Heart right ventricle (tissue), 16 donors: ENCODE results near the gene TMEM38A. TPM values are rescaled to one million over a fixed set of nuclear protein-coding genes. Genes with fewer than 3 reads are reported as not detected.
A peak's percentile ranks its signal among the peaks of the same experiment; 100 is the strongest.
"Not testable (repeated sequence)": the region's sequence is repeated elsewhere in the genome, so short reads cannot be mapped to it uniquely, and the experiment has no call there.

Source experiments
- ATAC-seq, 8 donors: fragments of 200-7000 bp; cut with Tn5 transposase; one replicate each; pipeline ENCODE4 v1.9.1; 2020; ENCODE audit warnings: mild to moderate bottlenecking in 8 of 8, moderate library complexity in 8 of 8, moderate number of reproducible peaks in 1 of 8
- DNase-seq, 2 donors: peaks; one replicate each; pipeline ENCODE4 v3.0.0-alpha.2; 2020
- H3K27ac ChIP-seq, 10 donors: fragments of 200-600 bp; sonication (generic) in 2 of 10; one replicate each; pipeline versions ENCODE4 v1.5.0 to v1.8.0; 2020 to 2022; ENCODE audit warnings: mild to moderate bottlenecking in 3 of 10
- H3K27me3 ChIP-seq, 7 donors: fragments of 200-600 bp; one replicate each; pipeline ENCODE4 v1.8.0; 2021 to 2022; ENCODE audit warnings: mild to moderate bottlenecking in 2 of 7
- H3K36me3 ChIP-seq, 9 donors: fragments of 200-600 bp; sonication (generic) in 1 of 9; one replicate each; pipeline versions ENCODE4 v1.5.0 to v1.8.0; 2020 to 2022; ENCODE audit warnings: mild to moderate bottlenecking in 2 of 9
- H3K4me1 ChIP-seq, 9 donors: fragments of 200-600 bp; sonication (generic) in 1 of 9; one replicate each; pipeline versions ENCODE4 v1.5.0 to v1.8.0; 2020 to 2022; ENCODE audit warnings: mild to moderate bottlenecking in 4 of 9
- H3K4me3 ChIP-seq, 10 donors: fragments of 200-600 bp; sonication (generic) in 2 of 10; one replicate each; pipeline versions ENCODE4 v1.5.0 to v1.8.0; 2020 to 2022; ENCODE audit warnings: mild to moderate bottlenecking in 7 of 10, moderate library complexity in 2 of 10
- H3K9me3 ChIP-seq, 11 donors: fragments of 200-600 bp in 10 of 11; sonication (generic) in 2 of 11; one replicate each; pipeline versions ENCODE4 v1.5.0 to v1.8.0; 2013 to 2022; ENCODE audit warnings: mild to moderate bottlenecking in 2 of 11, control low read depth in 1 of 11, moderate library complexity in 1 of 11
- WGBS, 2 donors: extraction: QIAGEN DNeasy Blood & Tissue Kit; methylation state at CpG; one replicate each; pipeline ENCODE4 v1.1.7; 2013; ENCODE audit warnings: inconsistent platforms in 1 of 2; 5-methylcytosine and 5-hydroxymethylcytosine counted together
- intact Hi-C, 10 donors: fragments of 100-400 bp; cut with DNase I; formaldehyde crosslinking; loops; one replicate each; pipeline versions ENCODE4 v1.11.1 to v1.14.2; 2022
- polyA plus RNA-seq, 2 donors: library from polyadenylated mRNA; stranded (reverse); fragments of 200-250 nt; gene quantifications; one replicate each; pipeline ENCODE4 v1.2.3, GENCODE V29; 2013
- total RNA-seq, 10 donors: library from RNA; stranded (reverse); fragmentation: NEBNext Ultra II Directional in 3 of 10; extraction: Animal tissue kit (Norgen Biotek cat#: 25700) in 3 of 10; gene quantifications; one replicate each; pipeline versions ENCODE4 v1.2.1 to v1.2.4, GENCODE V29; 2021 to 2023
- TF ChIP-seq, protein P1 (sequence below), 9 donors: fragments of 200-600 bp; sonication (generic) in 2 of 9; IDR thresholded peaks; one replicate each; pipeline versions ENCODE4 v1.5.0 to v1.8.0; 2021 to 2022; ENCODE audit warnings: antibody characterized with exemption in 9 of 9, mild to moderate bottlenecking in 5 of 9, moderate library complexity in 1 of 9
- donor health status: Arrhythmogenic right ventricular cardiomyopathy.
- donor health status: ischemic (EF 13 %, LVEDD 7.1; RV severe dilation, severe dysfunction).
- donor health status: healthy with polysubstance abuse.
- donor health status: DM: no; HTN: yes; CAD: no.
- donor health status: DM: no; HTN: no; CAD: no.
- donor health status: ischemic (EF 25% LVEDD 6.9; RV normal size, moderate dysfunction).
- donor health status: ischemic (EF 25% LVEDD 5.7; RV mildly dilated, moderate dysfunction).
- donor health status: healthy.
- donor health status: DM: yes; HTN: yes; CAD: no.
- donor health status: Ischemic cardiomyopathy.
- donor health status: ischemic (EF 35%, LVEDD 5.7; RV mildly dilated, moderate dysfunction).
- donor health status: nonischemic (EF 11% LVEDD 7.7; RV severe dilation, severe dysfunction).
- donor health status: DM: yes; HTN: yes; CAD: no.
- donor health status: PGD.
- donor health status: ischemic (EF 29% LVEDD 5.4; RV normal size, mild dysfunction).
- donor health status: nonischemic (EF 23%, LVEDD 6.1; RV moderate dilation, normal function).

TMEM38A gene
- total and polyA plus RNA-seq, 12 donors: 17.2 to 41.4 (median 29.6) TPM

DNA sequence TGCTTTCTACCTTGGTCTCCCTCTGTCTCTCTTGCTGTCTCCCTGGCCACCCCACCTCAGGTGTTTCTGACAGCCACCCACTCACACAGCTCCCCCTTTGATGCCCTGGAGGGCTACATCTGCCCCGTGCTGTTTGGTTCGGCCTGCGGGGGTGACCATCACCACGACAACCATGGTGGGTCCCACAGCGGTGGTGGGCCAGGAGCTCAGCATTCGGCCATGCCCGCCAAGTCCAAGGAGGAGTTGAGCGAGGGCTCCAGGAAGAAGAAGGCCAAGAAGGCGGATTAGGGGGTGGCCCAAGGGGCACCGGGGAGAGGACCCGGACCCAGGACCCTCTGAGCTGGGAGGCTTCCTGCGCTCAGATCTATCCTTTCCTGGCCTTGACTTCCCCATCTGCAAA is 27.1 kb downstream of the TMEM38A start:
- Histone ChIP-seq H3K4me1 (no peaks in the 10 kb centered on the region), H3K36me3 (peaks cover 0 to 6% (median 0%) of the 10 kb centered on the region in 9 donors), H3K27ac (no peak overlapping the region), H3K9me3 (peaks cover 0 to 16% (median 0%) of the 10 kb centered on the region in 11 donors), H3K4me3 (no peak overlapping the region), H3K27me3 (no peaks in the 10 kb centered on the region)
- WGBS, 2 donors: 94% methylated on average over 12 of the region's 12 CpGs
- intact Hi-C loops: no loop called here
- ATAC-seq (no peak), DNase-seq (no peak)
- TF ChIP-seq, protein P1, sequence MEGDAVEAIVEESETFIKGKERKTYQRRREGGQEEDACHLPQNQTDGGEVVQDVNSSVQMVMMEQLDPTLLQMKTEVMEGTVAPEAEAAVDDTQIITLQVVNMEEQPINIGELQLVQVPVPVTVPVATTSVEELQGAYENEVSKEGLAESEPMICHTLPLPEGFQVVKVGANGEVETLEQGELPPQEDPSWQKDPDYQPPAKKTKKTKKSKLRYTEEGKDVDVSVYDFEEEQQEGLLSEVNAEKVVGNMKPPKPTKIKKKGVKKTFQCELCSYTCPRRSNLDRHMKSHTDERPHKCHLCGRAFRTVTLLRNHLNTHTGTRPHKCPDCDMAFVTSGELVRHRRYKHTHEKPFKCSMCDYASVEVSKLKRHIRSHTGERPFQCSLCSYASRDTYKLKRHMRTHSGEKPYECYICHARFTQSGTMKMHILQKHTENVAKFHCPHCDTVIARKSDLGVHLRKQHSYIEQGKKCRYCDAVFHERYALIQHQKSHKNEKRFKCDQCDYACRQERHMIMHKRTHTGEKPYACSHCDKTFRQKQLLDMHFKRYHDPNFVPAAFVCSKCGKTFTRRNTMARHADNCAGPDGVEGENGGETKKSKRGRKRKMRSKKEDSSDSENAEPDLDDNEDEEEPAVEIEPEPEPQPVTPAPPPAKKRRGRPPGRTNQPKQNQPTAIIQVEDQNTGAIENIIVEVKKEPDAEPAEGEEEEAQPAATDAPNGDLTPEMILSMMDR (IDR thresholded peaks at IDR 0.05): no peak

DNA sequence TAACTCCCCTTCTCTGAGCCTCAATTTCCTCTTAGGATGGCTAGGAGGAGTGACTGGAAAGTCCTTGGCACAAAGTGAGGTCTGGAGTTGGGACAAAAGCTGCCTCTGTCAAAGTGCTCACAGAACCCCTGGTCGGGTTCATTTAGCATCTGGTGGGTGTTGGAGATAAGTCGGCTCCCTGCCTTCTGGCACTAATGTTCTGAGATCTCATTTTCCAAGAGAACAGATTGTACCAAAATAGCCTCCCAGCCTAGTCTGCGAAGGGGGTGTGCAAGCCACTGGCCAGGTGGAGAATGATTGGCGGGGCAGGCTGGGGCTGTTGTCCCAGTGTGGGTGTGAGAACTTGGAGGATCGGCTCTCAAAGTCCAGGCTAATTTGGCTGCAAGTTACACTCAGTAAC is 38.0 kb downstream of the TMEM38A start:
- 17 to 27% methylated on average over 5 of the region's 5 CpGs for WGBS, 2 donors
- ATAC-seq (peak; percentile 77 to 88 (median 84)), DNase-seq (peak; percentile 52 to 63)
- no peaks in the 10 kb centered on the region for H3K36me3 ChIP-seq
- no peak overlapping the region for H3K4me3 ChIP-seq
- H3K4me1 ChIP-seq: peaks cover 0 to 30% (median 9%) of the 10 kb centered on the region in 9 donors
- no peaks in the 10 kb centered on the region for H3K27me3 ChIP-seq
- H3K9me3 ChIP-seq: peaks cover 0 to 7% (median 0%) of the 10 kb centered on the region in 11 donors
- intact Hi-C loops: no loop called here
- TF ChIP-seq, protein P1 (IDR thresholded peaks at IDR 0.05): no peak
- H3K27ac ChIP-seq: peak overlapping the region in 4 of 10 donors; percentile 15 to 48 (median 33)

DNA sequence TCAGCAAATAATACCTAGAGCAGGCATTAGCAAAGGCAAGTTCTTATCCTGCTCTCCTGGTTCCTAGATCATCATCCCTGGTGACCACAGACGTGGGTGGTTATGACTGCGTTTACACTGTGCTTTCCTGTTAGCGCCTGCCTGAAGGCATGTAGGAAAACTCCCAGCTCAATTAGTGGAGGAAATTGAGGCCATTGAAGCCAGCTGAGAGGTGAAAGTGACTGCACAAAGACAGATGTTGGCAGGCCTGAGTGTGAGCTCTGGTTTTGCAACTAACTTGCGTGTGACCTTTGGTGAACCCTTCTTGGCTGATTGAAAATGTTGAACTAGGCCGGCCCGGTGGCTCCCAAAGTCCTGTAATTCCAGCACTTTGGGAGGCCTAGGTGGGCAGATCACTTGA is 41.2 kb downstream of the TMEM38A start:
- ATAC-seq (peak; percentile 68 to 91 (median 83)), DNase-seq (peak; percentile 23 to 68)
- Histone ChIP-seq H3K27me3 (no peaks in the 10 kb centered on the region), H3K4me3 (no peak overlapping the region), H3K4me1 (peaks cover 0 to 38% (median 10%) of the 10 kb centered on the region in 9 donors), H3K36me3 (no peaks in the 10 kb centered on the region), H3K27ac (peak overlapping the region in 9 of 10 donors; percentile 15 to 74 (median 46)), H3K9me3 (no peaks in the 10 kb centered on the region)
- intact Hi-C loops: no loop called here
- TF ChIP-seq, protein P1 (IDR thresholded peaks at IDR 0.05): no peak
- 15 to 17% methylated on average over 6 of the region's 6 CpGs for WGBS, 2 donors

GRCh38 chr19:16703677-16704076 is 42.7 kb downstream of the TMEM38A start:
- H3K36me3 ChIP-seq: no peaks in the 10 kb centered on the region
- H3K27me3 ChIP-seq: no peaks in the 10 kb centered on the region
- TF ChIP-seq, protein P1 (IDR thresholded peaks at IDR 0.05): no peak
- intact Hi-C loops: no loop called here
- H3K4me3 ChIP-seq: no peak overlapping the region
- no peak for DNase-seq
- 87 to 93% methylated on average over 4 of the region's 4 CpGs for WGBS, 2 donors
- H3K27ac ChIP-seq: no peak overlapping the region
- ATAC-seq: no peak
- no peaks in the 10 kb centered on the region for H3K9me3 ChIP-seq
- peaks cover 0 to 35% (median 10%) of the 10 kb centered on the region in 9 donors for H3K4me1 ChIP-seq

GRCh38 chr19:16710870-16711269 is 49.9 kb downstream of the TMEM38A start:
- DNase-seq, ATAC-seq, H3K36me3 ChIP-seq, H3K9me3 ChIP-seq, intact Hi-C loops, H3K27ac ChIP-seq, H3K4me3 ChIP-seq, H3K4me1 ChIP-seq, H3K27me3 ChIP-seq: not testable (repeated sequence)

DNA sequence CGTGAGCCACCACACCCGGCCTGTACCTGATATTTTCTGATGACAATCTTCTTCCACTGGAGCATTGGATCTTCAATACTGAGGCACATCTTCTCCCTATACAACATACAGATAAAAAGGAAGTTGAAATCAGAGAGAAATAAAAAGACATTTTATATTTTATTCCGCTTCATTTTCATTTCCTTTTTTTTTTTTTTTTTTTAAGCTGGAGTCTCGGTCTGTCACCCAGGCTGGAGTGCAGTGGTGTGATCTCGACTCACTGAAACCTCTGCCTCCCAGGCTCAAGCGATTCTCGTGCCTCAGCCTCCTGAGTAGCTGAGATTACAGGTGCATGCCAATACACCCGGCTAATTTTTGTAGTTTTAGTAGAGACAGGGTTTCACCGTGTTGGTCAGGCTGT is 51.4 kb downstream of the TMEM38A start:
- H3K9me3 ChIP-seq, intact Hi-C loops, DNase-seq, ATAC-seq, H3K4me3 ChIP-seq, H3K27me3 ChIP-seq, H3K4me1 ChIP-seq, H3K36me3 ChIP-seq, H3K27ac ChIP-seq: not testable (repeated sequence)
- WGBS, 2 donors: 81 to 85% methylated on average over 9 of the region's 9 CpGs
